ENCODE data around the gene DMD.

GRCh38 chrX:31331928-31332327 lies 1879.4 kb downstream of the DMD start:
- TF ChIP-seq, protein P1, sequence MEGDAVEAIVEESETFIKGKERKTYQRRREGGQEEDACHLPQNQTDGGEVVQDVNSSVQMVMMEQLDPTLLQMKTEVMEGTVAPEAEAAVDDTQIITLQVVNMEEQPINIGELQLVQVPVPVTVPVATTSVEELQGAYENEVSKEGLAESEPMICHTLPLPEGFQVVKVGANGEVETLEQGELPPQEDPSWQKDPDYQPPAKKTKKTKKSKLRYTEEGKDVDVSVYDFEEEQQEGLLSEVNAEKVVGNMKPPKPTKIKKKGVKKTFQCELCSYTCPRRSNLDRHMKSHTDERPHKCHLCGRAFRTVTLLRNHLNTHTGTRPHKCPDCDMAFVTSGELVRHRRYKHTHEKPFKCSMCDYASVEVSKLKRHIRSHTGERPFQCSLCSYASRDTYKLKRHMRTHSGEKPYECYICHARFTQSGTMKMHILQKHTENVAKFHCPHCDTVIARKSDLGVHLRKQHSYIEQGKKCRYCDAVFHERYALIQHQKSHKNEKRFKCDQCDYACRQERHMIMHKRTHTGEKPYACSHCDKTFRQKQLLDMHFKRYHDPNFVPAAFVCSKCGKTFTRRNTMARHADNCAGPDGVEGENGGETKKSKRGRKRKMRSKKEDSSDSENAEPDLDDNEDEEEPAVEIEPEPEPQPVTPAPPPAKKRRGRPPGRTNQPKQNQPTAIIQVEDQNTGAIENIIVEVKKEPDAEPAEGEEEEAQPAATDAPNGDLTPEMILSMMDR (IDR thresholded peaks at IDR 0.05; ENCODE audit: low read depth, low read length): no peak
- TF ChIP-seq, protein P2, sequence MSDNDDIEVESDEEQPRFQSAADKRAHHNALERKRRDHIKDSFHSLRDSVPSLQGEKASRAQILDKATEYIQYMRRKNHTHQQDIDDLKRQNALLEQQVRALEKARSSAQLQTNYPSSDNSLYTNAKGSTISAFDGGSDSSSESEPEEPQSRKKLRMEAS (IDR thresholded peaks at IDR 0.05; ENCODE audit: low read depth, low read length): no peak

Data from NB4 (cell line).